Measurements from ENCODE around the gene RBM28. TPM values are rescaled to one million over a fixed set of nuclear protein-coding genes. Genes with fewer than 3 reads are reported as not detected.

The RBM28 gene
- total RNA-seq, 1 donor from 2014 or later, result 40.2 TPM

GRCh38 chr7:128259131-128260061, 84.3 kb downstream of the RBM28 start:
- H3K4me2 ChIP-seq (ENCODE audit: low read length), result no peak overlapping the region
- Mint-ChIP-seq H3K27me3 (ENCODE audit: low read depth, unreplicated experiment) (peaks cover 17% of the 10 kb centered on the region), H3K4me1 (ENCODE audit: low read depth, unreplicated experiment) (peaks cover 4% of the 10 kb centered on the region), H3K36me3 (ENCODE audit: low read depth, unreplicated experiment) (no peaks in the 10 kb centered on the region), H3K4me3 (ENCODE audit: unreplicated experiment) (no peak overlapping the region), H3K9me3 (ENCODE audit: unreplicated experiment) (peaks cover 2% of the 10 kb centered on the region), H3K27ac (ENCODE audit: unreplicated experiment) (no peak overlapping the region)
- H3K36me3 ChIP-seq (ENCODE audit: insufficient read depth, low read length), result no peaks in the 10 kb centered on the region
- H3K79me2 ChIP-seq (ENCODE audit: insufficient read depth, low read length), result no peaks in the 10 kb centered on the region
- DNase-seq (ENCODE audit: low read depth), result peak; percentile 22
- TF ChIP-seq EZH2 (IDR thresholded peaks at IDR 0.05; ENCODE audit: insufficient read depth, low read length), result no peak
- no peak for TF ChIP-seq CTCF (IDR thresholded peaks at IDR 0.05; ENCODE audit: insufficient read depth, low read depth, low read length)
- H3K27ac ChIP-seq (ENCODE audit: low read depth, low read length), result no peak overlapping the region
- no peaks in the 10 kb centered on the region for H3K4me1 ChIP-seq (ENCODE audit: insufficient read depth, low read length)
- H3K27me3 ChIP-seq (ENCODE audit: insufficient read depth, low read length), result peaks cover 13% of the 10 kb centered on the region
- H2AFZ ChIP-seq (ENCODE audit: low read depth, low read length), result no peak overlapping the region
- H4K20me1 ChIP-seq (ENCODE audit: insufficient read depth, low read length), result no peaks in the 10 kb centered on the region
- H3K9ac ChIP-seq (ENCODE audit: low read length), result no peak overlapping the region
- H3K9me3 ChIP-seq (ENCODE audit: insufficient read depth, low read depth, low read length), result no peaks in the 10 kb centered on the region
- no peak overlapping the region for H3K4me3 ChIP-seq (ENCODE audit: insufficient read depth, low read depth, low read length)
- no peak for FAIRE-seq

DNA sequence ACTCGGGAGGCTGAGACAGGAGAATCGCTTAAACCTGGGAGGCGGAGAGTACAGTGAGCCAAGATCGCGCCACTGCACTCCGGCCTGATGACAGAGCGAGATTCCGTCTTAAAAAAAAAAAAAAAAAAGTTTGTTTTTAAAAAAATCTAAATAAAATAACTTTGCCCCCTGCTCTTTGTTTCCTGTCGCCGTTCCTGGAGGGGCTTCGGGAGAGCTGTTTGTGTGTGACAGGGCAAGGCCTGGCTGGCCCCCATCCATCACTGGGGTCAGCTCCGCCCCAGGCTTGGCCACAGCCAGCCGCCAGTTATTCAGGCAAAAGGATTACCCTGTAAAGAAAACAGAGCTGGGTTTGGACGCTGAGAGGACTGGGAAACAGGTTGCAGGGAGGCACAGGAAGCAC, 86.2 kb downstream of the RBM28 start:
- Histone ChIP-seq H2AFZ (ENCODE audit: low read depth, low read length) (no peak overlapping the region), H3K79me2 (ENCODE audit: insufficient read depth, low read length) (no peaks in the 10 kb centered on the region), H3K4me1 (ENCODE audit: insufficient read depth, low read length) (no peaks in the 10 kb centered on the region), H3K36me3 (ENCODE audit: insufficient read depth, low read length) (no peaks in the 10 kb centered on the region), H3K9me3 (ENCODE audit: insufficient read depth, low read depth, low read length) (no peaks in the 10 kb centered on the region), H3K4me3 (ENCODE audit: insufficient read depth, low read depth, low read length) (no peak overlapping the region), H3K27ac (ENCODE audit: low read depth, low read length) (no peak overlapping the region), H3K4me2 (ENCODE audit: low read length) (no peak overlapping the region), H4K20me1 (ENCODE audit: insufficient read depth, low read length) (no peaks in the 10 kb centered on the region), H3K27me3 (ENCODE audit: insufficient read depth, low read length) (peaks cover 4% of the 10 kb centered on the region), H3K9ac (ENCODE audit: low read length) (no peak overlapping the region)
- Mint-ChIP-seq H3K27me3 (ENCODE audit: low read depth, unreplicated experiment) (peaks cover 19% of the 10 kb centered on the region), H3K36me3 (ENCODE audit: low read depth, unreplicated experiment) (peaks cover 4% of the 10 kb centered on the region), H3K4me1 (ENCODE audit: low read depth, unreplicated experiment) (peaks cover 4% of the 10 kb centered on the region), H3K9me3 (ENCODE audit: unreplicated experiment) (peaks cover 2% of the 10 kb centered on the region), H3K27ac (ENCODE audit: unreplicated experiment) (no peak overlapping the region), H3K4me3 (ENCODE audit: unreplicated experiment) (no peak overlapping the region)
- DNase-seq (ENCODE audit: low read depth), result no peak
- no peak for TF ChIP-seq CTCF (IDR thresholded peaks at IDR 0.05; ENCODE audit: insufficient read depth, low read depth, low read length)
- TF ChIP-seq EZH2 (IDR thresholded peaks at IDR 0.05; ENCODE audit: insufficient read depth, low read length), result no peak
- FAIRE-seq, result no peak

DNA sequence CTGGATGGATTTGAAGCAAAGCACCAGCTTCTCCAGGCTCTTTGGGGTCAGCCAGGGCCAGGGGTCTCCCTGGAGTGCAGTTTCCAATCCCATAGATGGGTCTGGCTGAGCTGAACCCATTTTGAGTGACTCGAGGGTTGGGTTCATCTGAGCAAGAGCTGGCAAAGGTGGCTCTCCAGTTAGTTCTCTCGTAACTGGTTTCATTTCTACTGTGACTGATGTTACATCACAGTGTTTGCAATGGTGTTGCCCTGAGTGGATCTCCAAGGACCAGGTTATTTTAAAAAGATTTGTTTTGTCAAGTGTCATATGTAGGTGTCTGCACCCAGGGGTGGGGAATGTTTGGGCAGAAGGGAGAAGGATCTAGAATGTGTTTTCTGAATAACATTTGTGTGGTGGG, 88.4 kb downstream of the RBM28 start:
- H3K4me3 Mint-ChIP-seq (ENCODE audit: unreplicated experiment), result no peak overlapping the region

More for the DNA sequence above, 88.4 kb downstream of the RBM28 start:
- Histone ChIP-seq H3K4me1 (ENCODE audit: insufficient read depth, low read length) (no peaks in the 10 kb centered on the region), H4K20me1 (ENCODE audit: insufficient read depth, low read length) (no peaks in the 10 kb centered on the region), H3K4me2 (ENCODE audit: low read length) (no peak overlapping the region), H3K27me3 (ENCODE audit: insufficient read depth, low read length) (peaks cover 14% of the 10 kb centered on the region), H3K9ac (ENCODE audit: low read length) (no peak overlapping the region), H3K27ac (ENCODE audit: low read depth, low read length) (no peak overlapping the region), H3K36me3 (ENCODE audit: insufficient read depth, low read length) (no peaks in the 10 kb centered on the region), H3K4me3 (ENCODE audit: insufficient read depth, low read depth, low read length) (no peak overlapping the region), H2AFZ (ENCODE audit: low read depth, low read length) (no peak overlapping the region), H3K9me3 (ENCODE audit: insufficient read depth, low read depth, low read length) (no peaks in the 10 kb centered on the region), H3K79me2 (ENCODE audit: insufficient read depth, low read length) (no peaks in the 10 kb centered on the region)
- FAIRE-seq, result no peak
- DNase-seq (ENCODE audit: low read depth), result no peak
- Mint-ChIP-seq H3K4me1 (ENCODE audit: low read depth, unreplicated experiment) (peaks cover 4% of the 10 kb centered on the region), H3K27ac (ENCODE audit: unreplicated experiment) (no peak overlapping the region), H3K27me3 (ENCODE audit: low read depth, unreplicated experiment) (peaks cover 32% of the 10 kb centered on the region), H3K36me3 (ENCODE audit: low read depth, unreplicated experiment) (peaks cover 4% of the 10 kb centered on the region), H3K9me3 (ENCODE audit: unreplicated experiment) (peaks cover 4% of the 10 kb centered on the region)
- TF ChIP-seq EZH2 (IDR thresholded peaks at IDR 0.05; ENCODE audit: insufficient read depth, low read length), result no peak
- no peak for TF ChIP-seq CTCF (IDR thresholded peaks at IDR 0.05; ENCODE audit: insufficient read depth, low read depth, low read length)

All from astrocyte (in vitro differentiated cells and primary cell).